A549 (cell line): Measurements from ENCODE around the gene CDK14.

Source experiments
- CEBPB ChIP-seq, 2 experiments: fragments of >200 bp in 1 of 2; sonication (Bioruptor Twin) in 1 of 2; formaldehyde crosslinking in 1 of 2; IDR thresholded peaks; 2 replicates each; pipeline ENCODE4 v1.6.1; 2012 to 2016
- CTCF ChIP-seq: fragments of >200 bp; sonication (Bioruptor Twin); formaldehyde crosslinking; IDR thresholded peaks from 3 replicates; pipeline ENCODE4 v1.5.1; 2016
- POLR2A ChIP-seq: IDR thresholded peaks from 2 replicates; pipeline ENCODE4 v1.6.1; 2012; ENCODE audit warnings: mild to moderate bottlenecking, low read length
- POLR2AphosphoS2 ChIP-seq: conservative IDR thresholded peaks from 2 replicates; pipeline ENCODE4 v1.6.1; 2012; ENCODE audit warnings: low read length, improper control_type of control experiment, inconsistent platforms
- RCOR1 ChIP-seq: fragments of 150-350 bp; IDR thresholded peaks from 2 replicates; pipeline ENCODE4 v1.6.1; 2014; ENCODE audit warnings: antibody characterized with exemption, low read length, low read depth
- RFX5 ChIP-seq: fragments of 450-650 bp; IDR thresholded peaks from 2 replicates; pipeline ENCODE4 v1.7.1; 2014; ENCODE audit warnings: antibody characterized with exemption, mild to moderate bottlenecking, moderate library complexity
- SREBF2 ChIP-seq: fragments of 450-650 bp; IDR thresholded peaks from 2 replicates; pipeline ENCODE4 v1.6.1; 2014; ENCODE audit warnings: mild to moderate bottlenecking, moderate library complexity

- TF ChIP-seq RFX5 = no peak
- no peak for TF ChIP-seq CTCF
- no peak for TF ChIP-seq RCOR1
- TF ChIP-seq POLR2A = no peak
- no peak for TF ChIP-seq POLR2AphosphoS2
- TF ChIP-seq SREBF2 = no peak
- TF ChIP-seq CEBPB (IDR thresholded peaks at IDR 0.05) = no peak
Observed at GRCh38 chr7:90853205-90853604, 257.1 kb downstream of the CDK14 start.
